ENCODE measurements around the gene TBC1D10B.
"Not testable (repeated sequence)": the region's sequence is repeated elsewhere in the genome, so short reads cannot be mapped to it uniquely, and the experiment has no call there.

- not testable (repeated sequence) for TF ChIP-seq CTCF, POLR2AphosphoS5 (IDR thresholded peaks at IDR 0.05)
These were observed 26.3 kb upstream of the TBC1D10B start for GRCh38 chr16:30396627-30397026.

All from suprapubic skin (tissue), 3 donors.